Measurements from ENCODE around the gene RAN.
A peak's percentile ranks its signal among the peaks of the same experiment; 100 is the strongest.
"Not testable (repeated sequence)": the region's sequence is repeated elsewhere in the genome, so short reads cannot be mapped to it uniquely, and the experiment has no call there.

RAN gene

DNA sequence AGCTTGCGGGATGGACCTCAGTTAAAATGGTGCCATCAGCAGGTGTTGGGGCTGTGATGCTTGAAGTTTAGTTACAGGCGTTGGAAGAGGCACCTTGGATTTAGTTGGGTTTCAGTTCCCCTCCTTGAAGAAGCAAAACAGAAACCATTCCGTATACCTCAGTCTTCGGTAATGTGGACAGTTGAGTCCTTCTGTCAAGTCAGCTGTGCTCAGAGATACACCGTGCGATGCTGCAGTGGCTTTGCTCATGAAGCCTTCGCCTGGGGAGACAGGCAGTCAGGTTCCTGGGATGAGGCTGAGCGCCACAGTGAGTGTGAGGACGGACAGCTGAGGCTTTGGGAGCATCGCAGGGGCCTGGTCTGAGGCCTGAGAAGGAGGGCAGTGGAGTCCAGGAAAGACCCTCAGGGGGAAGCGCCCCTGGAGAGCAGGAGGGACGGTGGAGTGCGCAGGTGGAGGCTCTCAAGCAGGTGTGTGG lies 7.4 kb downstream of the RAN start:
- Mint-ChIP-seq H3K4me1 (ENCODE audit: low read depth) (peaks cover 44% of the 10 kb centered on the region), H3K27ac (peak overlapping the region; percentile 38), H3K9me3 (no peaks in the 10 kb centered on the region), H3K4me3 (no peak overlapping the region), H3K36me3 (ENCODE audit: low read depth) (peaks cover 33% of the 10 kb centered on the region), H3K27me3 (ENCODE audit: low read depth) (no peaks in the 10 kb centered on the region)

DNA sequence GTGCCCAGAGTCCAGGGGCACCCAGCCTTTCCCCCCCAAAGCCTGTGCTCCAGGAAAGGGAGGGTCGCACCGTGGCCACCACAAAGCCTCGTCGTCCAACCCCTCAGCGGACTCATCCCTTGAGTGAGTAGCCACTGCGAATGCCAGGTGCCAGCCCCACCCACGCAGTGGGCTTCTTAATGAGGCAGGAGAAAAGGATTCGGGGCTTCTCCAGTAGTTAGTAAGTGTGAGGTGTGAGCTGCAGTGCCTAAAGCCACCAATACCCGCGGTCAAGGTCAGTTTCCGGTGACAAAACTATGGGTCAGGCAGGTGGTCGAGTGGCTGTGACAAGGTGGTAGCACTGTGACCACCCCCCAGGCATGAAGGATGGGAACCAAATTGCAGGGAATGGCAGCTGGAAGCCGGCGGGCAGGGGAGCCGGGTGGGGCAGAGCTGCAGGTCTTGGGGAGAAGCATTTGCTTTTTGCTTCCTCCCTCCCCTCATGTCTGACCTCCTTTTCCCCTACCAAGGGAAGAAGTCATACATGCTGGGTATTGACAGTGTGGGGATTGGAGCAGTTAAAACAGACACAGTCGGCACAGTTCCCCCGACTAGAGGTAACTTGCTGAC lies 8.0 kb downstream of the RAN start:
- Mint-ChIP-seq H3K27ac (peak overlapping the region; percentile 37), H3K9me3 (no peaks in the 10 kb centered on the region), H3K4me3 (peak overlapping the region; percentile 68), H3K36me3 (ENCODE audit: low read depth) (peaks cover 26% of the 10 kb centered on the region), H3K4me1 (ENCODE audit: low read depth) (peaks cover 37% of the 10 kb centered on the region), H3K27me3 (ENCODE audit: low read depth) (no peaks in the 10 kb centered on the region)

DNA sequence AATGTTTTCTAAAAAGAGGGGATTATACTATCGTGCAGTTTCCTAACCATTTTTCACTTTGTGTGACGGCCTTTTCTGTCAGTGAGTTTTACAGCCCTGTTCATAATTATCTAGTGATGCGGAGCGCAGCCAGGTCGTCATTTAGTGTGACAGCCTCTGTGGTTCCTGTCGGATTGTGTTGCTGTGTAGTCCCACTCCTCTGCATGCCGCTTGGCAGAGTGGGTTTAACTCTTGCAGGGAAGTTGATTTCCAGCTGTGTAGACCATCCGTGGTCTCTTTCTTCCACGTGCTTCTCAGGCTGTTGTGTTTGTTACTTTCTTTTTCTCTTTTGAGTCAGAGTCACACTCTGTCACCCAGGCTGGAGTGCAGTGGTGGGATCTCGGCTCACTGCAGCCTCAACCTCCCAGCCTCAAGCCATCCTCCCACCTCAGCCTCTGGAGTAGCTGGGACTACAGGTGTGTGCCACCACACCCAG lies 8.6 kb downstream of the RAN start:
- H3K9me3 Mint-ChIP-seq = no peaks in the 10 kb centered on the region
- peaks cover 22% of the 10 kb centered on the region for H3K36me3 Mint-ChIP-seq (ENCODE audit: low read depth)
- peaks cover 34% of the 10 kb centered on the region for H3K4me1 Mint-ChIP-seq (ENCODE audit: low read depth)
- no peaks in the 10 kb centered on the region for H3K27me3 Mint-ChIP-seq (ENCODE audit: low read depth)
- peak overlapping the region; percentile 37 for H3K27ac Mint-ChIP-seq
- peak overlapping the region; percentile 68 for H3K4me3 Mint-ChIP-seq

DNA sequence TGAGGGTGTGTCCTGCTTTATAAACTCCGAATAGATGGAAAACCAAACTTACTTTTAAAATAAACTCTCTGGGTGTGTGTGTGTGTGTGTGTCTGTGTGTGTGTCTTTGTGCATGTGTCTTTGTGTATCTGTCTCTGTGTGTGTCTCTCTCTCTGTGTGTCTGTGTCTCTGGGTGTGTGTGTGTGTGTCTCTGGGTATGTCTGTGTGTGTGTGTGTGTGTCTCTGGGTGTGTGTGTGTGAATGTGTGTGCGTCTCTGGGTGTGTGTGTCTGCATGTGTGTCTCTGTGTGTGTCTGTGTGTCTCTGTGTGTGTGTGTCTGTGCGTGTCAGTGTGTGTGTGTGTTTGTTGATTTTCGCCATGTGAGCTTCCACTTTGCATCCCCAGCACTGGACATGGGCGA lies 9.2 kb downstream of the RAN start:
- Mint-ChIP-seq H3K27ac (peak overlapping the region; percentile 7), H3K4me1 (ENCODE audit: low read depth) (peaks cover 29% of the 10 kb centered on the region), H3K4me3 (peak overlapping the region; percentile 5), H3K36me3 (ENCODE audit: low read depth) (peaks cover 16% of the 10 kb centered on the region), H3K9me3 (no peaks in the 10 kb centered on the region), H3K27me3 (ENCODE audit: low read depth) (no peaks in the 10 kb centered on the region)

DNA sequence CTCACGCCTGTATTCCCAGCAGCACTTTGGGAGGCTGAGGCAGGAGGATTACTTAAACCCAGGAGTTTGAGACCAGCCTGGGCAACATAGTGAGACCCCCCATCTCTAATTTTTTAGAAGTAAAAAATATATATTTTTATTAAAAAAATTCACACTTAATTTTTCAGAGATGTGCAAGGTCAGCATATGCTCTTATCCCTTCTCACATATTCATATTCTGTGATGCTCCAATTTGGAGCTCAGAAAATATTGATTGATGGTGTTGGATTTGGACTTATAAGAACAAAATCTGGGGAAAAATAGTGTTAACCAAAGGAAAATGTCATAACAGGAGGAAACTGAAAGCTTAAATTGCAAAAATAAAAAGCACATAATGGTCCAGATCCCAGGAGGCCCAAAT lies 9.7 kb downstream of the RAN start:
- H3K4me3 Mint-ChIP-seq = no peak overlapping the region
- no peaks in the 10 kb centered on the region for H3K9me3 Mint-ChIP-seq
- no peaks in the 10 kb centered on the region for H3K27me3 Mint-ChIP-seq (ENCODE audit: low read depth)
- no peak overlapping the region for H3K27ac Mint-ChIP-seq
- H3K4me1 Mint-ChIP-seq (ENCODE audit: low read depth) = peaks cover 26% of the 10 kb centered on the region
- H3K36me3 Mint-ChIP-seq (ENCODE audit: low read depth) = peaks cover 12% of the 10 kb centered on the region

DNA sequence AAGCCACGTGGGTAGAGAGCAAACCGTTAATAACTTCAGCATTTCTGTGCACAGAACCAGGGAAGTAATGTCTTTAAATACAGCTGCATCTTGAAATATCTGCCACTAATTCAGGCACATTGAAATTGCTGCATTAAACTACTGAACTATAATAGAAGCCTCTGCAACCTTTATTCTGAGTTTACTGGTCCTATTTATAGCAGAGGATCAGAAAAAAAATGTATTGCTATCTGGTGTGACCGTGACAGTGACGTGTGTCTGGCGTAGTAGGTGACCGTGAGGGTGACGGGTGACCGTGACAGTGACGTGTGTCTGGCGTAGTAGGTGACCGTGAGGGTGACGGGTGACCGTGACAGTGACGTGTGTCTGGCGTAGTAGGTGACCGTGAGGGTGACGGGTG lies 15.3 kb downstream of the RAN start:
- not testable (repeated sequence) for H3K4me3 Mint-ChIP-seq; H3K9me3 Mint-ChIP-seq; H3K27me3 Mint-ChIP-seq (ENCODE audit: low read depth); H3K36me3 Mint-ChIP-seq (ENCODE audit: low read depth); H3K27ac Mint-ChIP-seq; H3K4me1 Mint-ChIP-seq (ENCODE audit: low read depth)

DNA sequence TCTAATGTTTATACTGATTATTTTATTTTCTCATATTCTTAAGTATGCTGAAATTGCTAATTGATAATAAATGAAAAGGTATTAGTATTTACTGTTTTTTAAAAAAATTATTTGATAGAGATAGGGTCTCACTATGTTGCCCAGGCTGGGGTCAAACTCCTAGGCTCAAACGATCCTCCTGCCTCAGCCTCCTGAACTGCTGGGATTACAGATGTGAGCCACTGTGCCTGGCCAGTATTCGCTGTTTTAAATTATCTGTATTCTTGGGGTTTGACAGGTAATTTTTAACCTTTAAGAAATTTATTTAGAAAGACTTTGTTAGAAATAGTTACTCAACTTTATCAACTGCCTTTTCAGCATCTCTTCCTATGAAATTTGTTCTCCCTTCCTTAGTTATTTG lies 32.2 kb downstream of the RAN start:
- H3K4me1 Mint-ChIP-seq (ENCODE audit: low read depth) = no peaks in the 10 kb centered on the region
- H3K9me3 Mint-ChIP-seq = no peaks in the 10 kb centered on the region
- no peak overlapping the region for H3K27ac Mint-ChIP-seq
- no peaks in the 10 kb centered on the region for H3K36me3 Mint-ChIP-seq (ENCODE audit: low read depth)
- H3K4me3 Mint-ChIP-seq = no peak overlapping the region
- H3K27me3 Mint-ChIP-seq (ENCODE audit: low read depth) = peaks cover 8% of the 10 kb centered on the region

DNA sequence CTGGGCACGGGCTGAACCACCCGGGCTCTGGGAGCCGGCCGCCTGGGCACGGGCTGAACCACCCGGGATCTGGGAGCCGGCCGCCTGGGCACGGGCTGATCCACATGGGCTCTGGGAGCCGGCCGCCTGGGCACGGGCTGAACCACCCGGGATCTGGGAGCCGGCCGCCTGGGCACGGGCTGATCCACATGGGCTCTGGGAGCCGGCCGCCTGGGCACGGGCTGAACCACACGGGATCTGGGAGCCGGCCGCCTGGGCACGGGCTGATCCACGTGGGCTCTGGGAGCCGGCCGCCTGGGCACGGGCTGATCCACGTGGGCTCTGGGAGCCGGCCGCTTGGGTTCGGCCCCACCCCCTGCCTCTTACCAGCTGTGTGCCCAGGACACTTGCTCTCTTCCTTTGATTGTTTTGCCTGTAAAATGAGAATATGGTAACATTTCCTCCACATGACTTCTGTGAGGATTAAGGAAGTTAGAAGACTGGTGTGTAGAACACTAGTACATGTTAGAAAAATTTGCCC lies 33.1 kb downstream of the RAN start:
- not testable (repeated sequence) for H3K4me1 Mint-ChIP-seq (ENCODE audit: low read depth); H3K4me3 Mint-ChIP-seq; H3K9me3 Mint-ChIP-seq

DNA sequence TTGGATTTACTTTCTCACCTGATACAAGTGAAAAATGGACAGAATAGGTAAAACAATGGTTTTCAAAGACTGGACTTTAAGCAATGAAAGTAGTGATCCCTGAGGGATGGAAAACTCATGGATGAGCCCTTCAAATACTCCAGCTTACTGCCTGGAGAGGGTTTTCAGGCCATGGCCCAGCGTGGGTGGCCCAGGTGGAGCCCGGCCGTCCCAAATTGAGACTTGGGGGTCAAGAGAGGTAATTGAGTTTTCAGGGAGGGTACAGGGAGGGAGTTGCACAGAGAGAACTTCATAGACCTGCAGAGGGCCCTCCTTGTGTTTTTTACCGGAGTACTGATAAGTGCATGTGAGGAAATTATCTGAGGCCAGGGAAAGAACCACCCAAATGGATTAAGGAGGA lies 37.2 kb downstream of the RAN start:
- H3K27me3 Mint-ChIP-seq (ENCODE audit: low read depth) = peaks cover 12% of the 10 kb centered on the region
- peaks cover 11% of the 10 kb centered on the region for H3K9me3 Mint-ChIP-seq
- H3K4me1 Mint-ChIP-seq (ENCODE audit: low read depth) = no peaks in the 10 kb centered on the region
- H3K27ac Mint-ChIP-seq = no peak overlapping the region
- H3K36me3 Mint-ChIP-seq (ENCODE audit: low read depth) = no peaks in the 10 kb centered on the region
- no peak overlapping the region for H3K4me3 Mint-ChIP-seq

More for the DNA sequence above, 33.1 kb downstream of the RAN start:
- not testable (repeated sequence) for H3K36me3 Mint-ChIP-seq (ENCODE audit: low read depth); H3K27ac Mint-ChIP-seq; H3K27me3 Mint-ChIP-seq (ENCODE audit: low read depth)

DNA sequence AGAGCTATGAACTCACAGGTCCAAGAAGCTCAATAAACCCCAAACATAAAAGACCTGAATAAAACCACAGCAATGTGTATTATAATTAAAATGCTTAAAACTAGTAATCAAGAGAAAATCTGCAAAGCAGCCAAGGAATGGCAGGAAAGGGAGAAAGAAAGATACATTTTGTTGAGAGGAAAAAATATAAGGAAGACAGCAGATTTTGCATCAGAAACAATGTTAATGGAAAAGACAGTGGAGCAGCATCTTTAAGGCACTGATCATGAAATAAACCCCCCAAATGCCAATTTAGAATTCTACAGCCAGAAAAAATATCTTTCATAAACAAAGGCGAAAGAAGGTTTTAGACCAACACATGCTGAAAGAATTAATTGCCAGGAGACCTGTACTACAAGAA lies 39.3 kb downstream of the RAN start:
- no peaks in the 10 kb centered on the region for H3K4me1 Mint-ChIP-seq (ENCODE audit: low read depth)
- no peak overlapping the region for H3K27ac Mint-ChIP-seq
- peaks cover 11% of the 10 kb centered on the region for H3K9me3 Mint-ChIP-seq
- H3K36me3 Mint-ChIP-seq (ENCODE audit: low read depth) = no peaks in the 10 kb centered on the region
- H3K4me3 Mint-ChIP-seq = no peak overlapping the region
- H3K27me3 Mint-ChIP-seq (ENCODE audit: low read depth) = peaks cover 26% of the 10 kb centered on the region

DNA sequence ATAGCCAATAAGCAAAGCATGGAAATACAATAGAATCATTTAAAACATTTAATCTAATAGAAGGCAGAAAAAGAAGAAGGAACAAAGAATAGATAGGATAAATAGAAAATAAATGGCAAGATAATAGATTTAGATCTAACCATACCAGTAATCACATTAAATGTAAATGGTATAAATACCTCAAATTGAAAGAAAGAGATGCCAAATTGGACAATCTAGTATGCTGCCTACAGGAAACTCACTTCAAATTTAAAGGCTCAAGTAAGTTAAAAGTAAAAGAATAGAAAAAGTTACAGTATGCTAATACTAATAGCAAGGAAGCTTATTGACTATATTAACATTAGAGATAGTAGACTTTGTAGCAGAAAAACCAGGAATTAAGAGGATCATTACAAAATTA lies 40.1 kb downstream of the RAN start:
- H3K9me3 Mint-ChIP-seq = peaks cover 11% of the 10 kb centered on the region
- H3K27me3 Mint-ChIP-seq (ENCODE audit: low read depth) = peaks cover 33% of the 10 kb centered on the region
- H3K27ac Mint-ChIP-seq = no peak overlapping the region
- no peak overlapping the region for H3K4me3 Mint-ChIP-seq
- H3K4me1 Mint-ChIP-seq (ENCODE audit: low read depth) = no peaks in the 10 kb centered on the region
- H3K36me3 Mint-ChIP-seq (ENCODE audit: low read depth) = no peaks in the 10 kb centered on the region

DNA sequence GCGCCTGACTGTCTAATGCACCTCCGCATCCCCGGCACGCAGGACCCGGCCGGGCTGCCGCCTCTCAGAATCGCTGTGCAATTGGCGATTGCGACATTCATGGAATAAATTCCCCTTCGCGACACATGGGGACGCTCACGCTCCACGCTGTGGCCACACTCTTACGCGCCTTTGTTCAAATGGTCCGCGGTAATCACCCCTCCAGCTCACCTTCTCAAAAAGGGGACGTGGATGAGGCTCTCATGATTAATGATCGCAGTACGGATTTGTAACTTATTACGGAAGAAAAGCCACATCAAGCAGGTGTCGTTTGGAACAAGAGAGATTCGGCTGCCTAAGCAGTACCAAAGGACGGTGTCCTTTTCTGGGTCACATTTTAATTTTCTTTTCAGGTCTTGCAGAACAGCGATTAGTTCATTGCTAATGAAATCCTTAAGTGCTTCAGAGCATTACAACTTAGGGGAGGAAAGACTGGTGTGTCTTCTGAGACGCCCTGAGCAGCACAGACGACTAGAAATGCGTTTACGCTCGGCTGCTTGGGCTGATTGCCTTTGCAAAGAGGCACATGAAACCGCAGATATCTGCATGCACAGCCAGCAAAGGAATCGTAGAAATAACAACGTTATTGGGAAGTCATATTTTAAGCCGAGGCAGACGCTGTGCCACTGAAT lies 44.5 kb downstream of the RAN start:
- Mint-ChIP-seq H3K36me3 (ENCODE audit: low read depth) (no peaks in the 10 kb centered on the region), H3K9me3 (peaks cover 4% of the 10 kb centered on the region), H3K27ac (no peak overlapping the region), H3K4me3 (no peak overlapping the region), H3K4me1 (ENCODE audit: low read depth) (no peaks in the 10 kb centered on the region), H3K27me3 (ENCODE audit: low read depth) (peaks cover 36% of the 10 kb centered on the region)

DNA sequence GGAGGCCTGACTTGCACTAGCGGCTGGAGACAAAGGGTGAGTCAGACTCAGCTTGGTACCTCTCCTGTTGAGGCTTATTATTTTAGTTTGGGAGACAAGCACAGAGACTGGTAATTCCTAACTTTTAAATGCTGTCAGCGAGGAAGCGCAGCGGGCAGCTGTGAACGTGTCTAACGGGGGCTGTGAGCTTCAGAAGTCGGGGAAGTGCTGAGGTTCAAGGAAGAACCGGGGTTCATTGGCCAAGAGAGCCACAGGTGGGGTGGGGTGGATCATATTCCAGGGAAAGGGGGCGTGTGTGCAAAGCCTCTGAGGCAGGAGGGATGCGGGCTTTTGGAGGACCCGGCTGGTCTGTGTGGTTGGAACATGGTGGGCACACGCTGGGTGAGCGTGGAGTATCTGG lies 45.7 kb downstream of the RAN start:
- Mint-ChIP-seq H3K27me3 (ENCODE audit: low read depth) (peaks cover 32% of the 10 kb centered on the region), H3K4me1 (ENCODE audit: low read depth) (no peaks in the 10 kb centered on the region), H3K9me3 (no peaks in the 10 kb centered on the region), H3K4me3 (no peak overlapping the region), H3K36me3 (ENCODE audit: low read depth) (no peaks in the 10 kb centered on the region), H3K27ac (no peak overlapping the region)

DNA sequence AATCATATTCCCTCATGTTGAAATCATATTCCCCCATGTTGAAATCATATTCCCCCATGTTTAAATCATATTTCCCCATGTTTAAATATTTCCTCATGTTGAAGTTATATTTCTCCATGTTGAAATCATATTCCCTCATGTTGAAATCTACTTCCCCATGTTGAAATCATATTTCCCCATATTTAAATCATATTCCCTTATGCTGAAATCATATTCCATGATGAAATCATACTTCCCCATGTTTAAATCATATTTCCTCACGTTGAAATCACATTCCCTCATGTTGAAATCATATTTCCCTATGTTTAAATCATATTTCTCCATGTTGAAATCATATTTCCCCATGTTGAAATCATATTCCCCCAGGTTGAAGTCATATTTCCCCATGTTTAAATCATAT lies 47.2 kb downstream of the RAN start:
- Mint-ChIP-seq H3K9me3 (no peaks in the 10 kb centered on the region), H3K4me3 (no peak overlapping the region), H3K27ac (no peak overlapping the region), H3K4me1 (ENCODE audit: low read depth) (no peaks in the 10 kb centered on the region), H3K36me3 (ENCODE audit: low read depth) (no peaks in the 10 kb centered on the region), H3K27me3 (ENCODE audit: low read depth) (peaks cover 32% of the 10 kb centered on the region)

DNA sequence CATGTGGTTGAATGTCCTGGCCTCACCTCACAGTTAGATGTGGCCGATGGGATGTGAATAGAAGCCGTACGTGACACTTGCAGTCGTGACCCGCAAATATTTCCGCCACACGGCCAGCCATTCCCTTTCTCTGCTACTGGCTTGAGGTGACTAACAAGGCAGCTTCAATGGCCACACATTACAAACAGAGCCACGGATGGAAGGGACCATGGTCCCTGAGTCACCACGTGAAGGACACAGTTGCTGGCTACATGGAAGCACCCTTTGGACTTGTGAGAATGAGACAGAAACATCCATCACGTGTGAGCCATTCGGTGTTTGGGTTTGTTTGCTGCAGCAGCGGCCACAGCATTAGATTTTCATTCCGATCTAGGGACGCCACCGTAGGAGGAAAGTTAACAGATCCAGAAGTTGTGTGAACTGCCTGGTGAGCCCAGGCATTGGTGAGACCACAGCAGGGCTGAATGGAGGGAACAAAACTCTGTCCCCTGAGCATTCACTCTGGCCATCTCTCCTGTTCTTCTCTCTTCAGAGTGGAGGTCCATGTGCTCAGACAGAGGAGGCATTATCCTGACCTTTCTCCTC lies 48.3 kb downstream of the RAN start:
- Mint-ChIP-seq H3K9me3 (no peaks in the 10 kb centered on the region), H3K4me3 (no peak overlapping the region), H3K27ac (no peak overlapping the region), H3K27me3 (ENCODE audit: low read depth) (peaks cover 25% of the 10 kb centered on the region), H3K4me1 (ENCODE audit: low read depth) (no peaks in the 10 kb centered on the region), H3K36me3 (ENCODE audit: low read depth) (no peaks in the 10 kb centered on the region)

Data from T-helper 1 cell treated with Interleukin-12 subunit alpha and Interleukin-12 subunit beta and Interleukin-4 antibody, amounts not matched to agents 30 μg/mL and 1 μg/mL, for 36 hours (primary cell).